GM23248 (cell line): ENCODE results near the gene ZNF133.

Source experiments
- EZH2 ChIP-seq: fragments of 200-600 bp; sonication (generic); IDR thresholded peaks from 2 replicates; pipeline ENCODE4 v1.6.1; 2018; ENCODE audit warnings: antibody characterized with exemption, mild to moderate bottlenecking; ENCODE audit not compliant: insufficient read depth, poor library complexity, severe bottlenecking
- EZH2phosphoT487 ChIP-seq: fragments of 200-600 bp; sonication (generic); IDR thresholded peaks from 2 replicates; pipeline ENCODE4 v1.6.1; 2018; ENCODE audit warnings: antibody characterized with exemption, moderate library complexity, mild to moderate bottlenecking, low read depth; ENCODE audit not compliant: insufficient read depth

GRCh38 chr20:18299364-18299763 lies 11.0 kb downstream of the ZNF133 start:
- TF ChIP-seq EZH2phosphoT487 (no peak), EZH2 (no peak)
